Neuronal stem cell (in vitro differentiated cells): ENCODE data around the gene PIGU.
"Not testable (repeated sequence)": the region's sequence is repeated elsewhere in the genome, so short reads cannot be mapped to it uniquely, and the experiment has no call there.

Experiments
- DNase-seq: peaks from one replicate; pipeline ENCODE4 v3.0.0-alpha.2; 2013; ENCODE audit warnings: low spot score
- H2AFZ ChIP-seq: one replicate; pipeline ENCODE4 v1.6.1; 2013; ENCODE audit warnings: mild to moderate bottlenecking, low read length, inconsistent platforms
- H2AK5ac ChIP-seq: 2 replicates; pipeline ENCODE4 v1.6.1; 2013; ENCODE audit warnings: low read depth, mild to moderate bottlenecking, inconsistent platforms, low read length, moderate library complexity, mixed read lengths
- H2BK120ac ChIP-seq: 2 replicates; pipeline ENCODE4 v1.6.1; 2013; ENCODE audit warnings: low read depth, mild to moderate bottlenecking, inconsistent platforms, low read length, moderate library complexity, mixed read lengths
- H2BK12ac ChIP-seq: one replicate; pipeline ENCODE4 v1.6.1; 2013; ENCODE audit warnings: low read length, inconsistent platforms
- H2BK15ac ChIP-seq: 2 replicates; pipeline ENCODE4 v1.6.1; 2013; ENCODE audit warnings: mild to moderate bottlenecking, low read length, inconsistent platforms, mixed read lengths
- H2BK5ac ChIP-seq: one replicate; pipeline ENCODE4 v1.6.1; 2013; ENCODE audit warnings: inconsistent platforms, mild to moderate bottlenecking, low read length, moderate library complexity
- H3K14ac ChIP-seq: one replicate; pipeline ENCODE4 v1.6.1; 2013; ENCODE audit warnings: low read length, inconsistent platforms
- H3K18ac ChIP-seq: 2 replicates; pipeline ENCODE4 v1.6.1; 2013; ENCODE audit warnings: low read length, inconsistent platforms
- H3K23ac ChIP-seq: 2 replicates; pipeline ENCODE4 v1.6.1; 2013; ENCODE audit warnings: low read depth, mild to moderate bottlenecking, mixed read lengths, low read length, inconsistent platforms; ENCODE audit not compliant: poor library complexity
- H3K27ac ChIP-seq: replicated peaks from 3 replicates; pipeline ENCODE4 v1.5.1; 2013; ENCODE audit warnings: low read length, inconsistent platforms
- H3K27me3 ChIP-seq, 3 experiments: 2 replicates each; pipeline ENCODE4 v1.6.1; 2013; ENCODE audit warnings: low read length in 3 of 3, mild to moderate bottlenecking in 2 of 3, inconsistent platforms in 1 of 3, low read depth in 1 of 3, mixed read lengths in 1 of 3, moderate library complexity in 1 of 3; ENCODE audit not compliant: control insufficient read depth in 3 of 3, insufficient read depth in 3 of 3
- H3K36me3 ChIP-seq, 2 donors: replicated peaks in 1 of 2; 2 replicates each; pipeline ENCODE4 v1.6.1; 2013; ENCODE audit warnings: low read length in 2 of 2; ENCODE audit not compliant: control insufficient read depth in 2 of 2, insufficient read depth in 2 of 2
- H3K4ac ChIP-seq: 2 replicates; pipeline ENCODE4 v1.6.1; 2013; ENCODE audit warnings: inconsistent platforms, mild to moderate bottlenecking, low read length, moderate library complexity
- H3K4me1 ChIP-seq, 2 donors: 1 replicate in 1 of 2; 2 replicates in 1 of 2; pipeline ENCODE4 v1.6.1; 2013; ENCODE audit warnings: low read length in 2 of 2, low read depth in 1 of 2; ENCODE audit not compliant: control insufficient read depth in 2 of 2, insufficient read depth in 1 of 2
- H3K4me2 ChIP-seq: one replicate; pipeline ENCODE4 v1.6.1; 2013; ENCODE audit warnings: mild to moderate bottlenecking, low read length, inconsistent platforms; ENCODE audit not compliant: insufficient read depth, poor library complexity, severe bottlenecking
- H3K4me3 ChIP-seq, 2 donors: 2 replicates each; pipeline ENCODE4 v1.5.1; 2013; ENCODE audit warnings: low read length in 2 of 2, mild to moderate bottlenecking in 2 of 2, inconsistent platforms in 1 of 2, moderate library complexity in 1 of 2
- H3K79me1 ChIP-seq: one replicate; pipeline ENCODE4 v1.6.1; 2013; ENCODE audit warnings: low read depth, mild to moderate bottlenecking, inconsistent platforms, low read length, moderate library complexity
- H3K9ac ChIP-seq: one replicate; pipeline ENCODE4 v1.6.1; 2013; ENCODE audit warnings: mild to moderate bottlenecking, low read depth, low read length, inconsistent platforms; ENCODE audit not compliant: poor library complexity
- H3K9me3 ChIP-seq, 2 donors: replicated peaks in 1 of 2; 2 replicates each; pipeline versions ENCODE3 to v1.6.1; 2013; ENCODE audit warnings: low read length in 2 of 2, mild to moderate bottlenecking in 2 of 2, inconsistent platforms in 1 of 2, low read depth in 1 of 2, mixed read lengths in 1 of 2, moderate library complexity in 1 of 2; ENCODE audit not compliant: control insufficient read depth in 2 of 2, insufficient read depth in 1 of 2
- H4K8ac ChIP-seq: one replicate; pipeline ENCODE4 v1.6.1; 2013; ENCODE audit warnings: low read depth, mild to moderate bottlenecking, inconsistent platforms, low read length, moderate library complexity
- H4K91ac ChIP-seq: one replicate; pipeline ENCODE4 v1.6.1; 2013; ENCODE audit warnings: low read length, low read depth, mild to moderate bottlenecking, inconsistent platforms; ENCODE audit not compliant: poor library complexity
- WGBS, 2 donors: extraction: QIAGEN DNeasy Blood & Tissue Kit; methylation state at CpG; one replicate each; pipeline ENCODE4 v1.1.7; 2013; ENCODE audit warnings: missing lambda C conversion rate in 2 of 2, mixed read lengths in 1 of 2; ENCODE audit not compliant: insufficient read length in 2 of 2, insufficient replicate concordance in 1 of 2; ENCODE audit errors: extremely low coverage in 2 of 2; 5-methylcytosine and 5-hydroxymethylcytosine counted together

Gene PIGU

GRCh38 chr20:34611976-34612375, 64.9 kb downstream of the PIGU start:
- H4K91ac ChIP-seq, H3K4ac ChIP-seq, H2BK15ac ChIP-seq, H2BK120ac ChIP-seq, H3K4me1 ChIP-seq, H2BK5ac ChIP-seq, H2AK5ac ChIP-seq, DNase-seq, H3K14ac ChIP-seq, H3K4me2 ChIP-seq, H3K4me3 ChIP-seq, H3K27ac ChIP-seq, H2BK12ac ChIP-seq, H3K79me1 ChIP-seq, H2AFZ ChIP-seq, H4K8ac ChIP-seq, H3K27me3 ChIP-seq, H3K9ac ChIP-seq, H3K18ac ChIP-seq, H3K23ac ChIP-seq: not testable (repeated sequence)
- Histone ChIP-seq H3K36me3 (peaks cover 4 to 47% of the 10 kb centered on the region in 2 donors), H3K9me3 (peaks cover 0 to 11% of the 10 kb centered on the region in 2 donors)
- no CpG with 5 or more reads among the region's 4 CpGs for WGBS, 2 donors

- Histone ChIP-seq H2BK120ac (no peak overlapping the region), H3K36me3 (peaks cover 0 to 5% of the 10 kb centered on the region in 2 donors), H2BK5ac (no peak overlapping the region), H3K79me1 (no peaks in the 10 kb centered on the region), H3K4ac (no peak overlapping the region), H4K8ac (no peak overlapping the region), H3K14ac (no peak overlapping the region), H3K23ac (no peak overlapping the region), H3K4me3 (no peak overlapping the region), H2BK15ac (no peak overlapping the region), H2AFZ (no peak overlapping the region), H3K4me1 (no peaks in the 10 kb centered on the region), H2AK5ac (no peak overlapping the region), H3K9me3 (peaks cover 0 to 9% of the 10 kb centered on the region in 2 donors), H3K27ac (no peak overlapping the region), H2BK12ac (no peak overlapping the region), H3K18ac (no peak overlapping the region), H4K91ac (no peak overlapping the region), H3K9ac (no peak overlapping the region), H3K27me3 (no peaks in the 10 kb centered on the region), H3K4me2 (no peak overlapping the region)
- WGBS, 2 donors: no CpG with 5 or more reads among the region's 7 CpGs
- no peak for DNase-seq
Measured at GRCh38 chr20:34607066-34607465, 69.8 kb downstream of the PIGU start.

- no peak for DNase-seq
- no peak overlapping the region for H3K27ac ChIP-seq
- H3K27me3 ChIP-seq: no peaks in the 10 kb centered on the region
- no peak overlapping the region for H3K14ac ChIP-seq
- H3K9ac ChIP-seq: no peak overlapping the region
- no peak overlapping the region for H2BK12ac ChIP-seq
- H2AK5ac ChIP-seq: no peak overlapping the region
- no peak overlapping the region for H4K8ac ChIP-seq
- no peak overlapping the region for H3K4me2 ChIP-seq
- no peak overlapping the region for H4K91ac ChIP-seq
- H2BK120ac ChIP-seq: no peak overlapping the region
- no CpG with 5 or more reads among the region's 8 CpGs for WGBS, 2 donors
- no peak overlapping the region for H2BK15ac ChIP-seq
- no peak overlapping the region for H3K4ac ChIP-seq
- no peaks in the 10 kb centered on the region for H3K4me1 ChIP-seq
- H3K23ac ChIP-seq: no peak overlapping the region
- no peak overlapping the region for H2AFZ ChIP-seq
- no peak overlapping the region for H3K18ac ChIP-seq
- H3K79me1 ChIP-seq: no peaks in the 10 kb centered on the region
- no peak overlapping the region for H2BK5ac ChIP-seq
- H3K36me3 ChIP-seq: peaks cover 0 to 4% of the 10 kb centered on the region in 2 donors
- no peak overlapping the region for H3K4me3 ChIP-seq
- peaks cover 0 to 5% of the 10 kb centered on the region in 2 donors for H3K9me3 ChIP-seq
Measured at GRCh38 chr20:34604980-34605788, 71.7 kb downstream of the PIGU start.

- H3K79me1 ChIP-seq: no peaks in the 10 kb centered on the region
- no peak overlapping the region for H3K4me3 ChIP-seq
- no peaks in the 10 kb centered on the region for H3K4me1 ChIP-seq
- H3K4ac ChIP-seq: no peak overlapping the region
- H2BK5ac ChIP-seq: no peak overlapping the region
- H2BK15ac ChIP-seq: no peak overlapping the region
- H2BK120ac ChIP-seq: no peak overlapping the region
- H3K36me3 ChIP-seq: no peaks in the 10 kb centered on the region
- WGBS, 2 donors: no CpG with 5 or more reads among the region's 9 CpGs
- H4K8ac ChIP-seq: no peak overlapping the region
- no peak overlapping the region for H3K4me2 ChIP-seq
- H3K27ac ChIP-seq: no peak overlapping the region
- no peak overlapping the region for H2BK12ac ChIP-seq
- no peak for DNase-seq
- no peaks in the 10 kb centered on the region for H3K27me3 ChIP-seq
- H2AFZ ChIP-seq: no peak overlapping the region
- no peak overlapping the region for H3K23ac ChIP-seq
- H3K9me3 ChIP-seq: no peaks in the 10 kb centered on the region
- H3K9ac ChIP-seq: no peak overlapping the region
- H3K18ac ChIP-seq: no peak overlapping the region
- no peak overlapping the region for H4K91ac ChIP-seq
- H2AK5ac ChIP-seq: no peak overlapping the region
- H3K14ac ChIP-seq: no peak overlapping the region
Measured at GRCh38 chr20:34600892-34601653, 75.8 kb downstream of the PIGU start.
